ENCODE measurements around the gene SLC7A14. TPM values are rescaled to one million over a fixed set of nuclear protein-coding genes. Genes with fewer than 3 reads are reported as not detected.
A peak's percentile ranks its signal among the peaks of the same experiment; 100 is the strongest.

The SLC7A14 gene
- total and polyA plus RNA-seq, 2 of the 4 experiments (the other 2 are of a cell fraction): 2.7 to 6.8 TPM

DNA sequence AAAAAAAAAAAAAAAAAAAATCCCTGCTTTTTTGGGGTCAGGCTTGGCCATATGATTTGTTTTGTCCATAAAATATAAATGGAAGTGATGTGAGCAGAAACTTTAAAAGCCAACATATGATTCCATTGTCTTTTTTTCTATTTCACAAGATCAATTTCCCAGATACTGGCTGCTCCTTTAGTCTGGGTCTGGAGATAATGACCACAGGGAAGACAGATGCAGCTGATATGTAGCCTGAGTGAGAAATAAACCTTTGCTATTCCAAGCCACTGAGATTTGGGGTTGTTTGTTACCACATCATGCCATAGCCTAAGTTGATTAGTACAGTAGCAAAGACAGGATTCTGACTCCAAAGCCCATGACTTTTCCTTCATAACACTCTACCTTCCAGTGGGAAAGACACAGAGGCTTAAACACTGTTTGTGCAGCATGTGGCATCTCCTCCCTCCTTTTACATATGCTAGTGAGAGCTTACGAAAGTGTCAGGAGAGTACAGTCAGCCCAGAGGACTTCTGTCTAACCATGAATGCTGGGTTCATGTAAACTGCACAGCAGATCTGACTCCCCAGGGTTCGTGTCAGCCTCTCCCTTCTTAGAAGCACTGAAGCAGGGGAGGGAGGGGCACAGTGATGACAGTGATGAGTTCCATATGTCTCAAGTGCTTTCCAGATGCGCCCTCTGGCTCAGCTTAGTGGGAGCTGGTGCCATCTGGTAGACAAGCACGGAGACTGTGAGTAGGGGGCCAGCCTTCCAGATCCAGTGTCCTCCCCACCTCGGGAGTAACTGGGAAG lies 36.7 kb upstream of the SLC7A14 start (continued):
- TF ChIP-seq MAZ (IDR thresholded peaks at IDR 0.05; ENCODE audit: borderline replicate concordance, low read depth, low read length): peak; percentile 90
- peak; percentile 55 for TF ChIP-seq RCOR1 (IDR thresholded peaks at IDR 0.05; ENCODE audit: insufficient replicate concordance, low read length)

DNA sequence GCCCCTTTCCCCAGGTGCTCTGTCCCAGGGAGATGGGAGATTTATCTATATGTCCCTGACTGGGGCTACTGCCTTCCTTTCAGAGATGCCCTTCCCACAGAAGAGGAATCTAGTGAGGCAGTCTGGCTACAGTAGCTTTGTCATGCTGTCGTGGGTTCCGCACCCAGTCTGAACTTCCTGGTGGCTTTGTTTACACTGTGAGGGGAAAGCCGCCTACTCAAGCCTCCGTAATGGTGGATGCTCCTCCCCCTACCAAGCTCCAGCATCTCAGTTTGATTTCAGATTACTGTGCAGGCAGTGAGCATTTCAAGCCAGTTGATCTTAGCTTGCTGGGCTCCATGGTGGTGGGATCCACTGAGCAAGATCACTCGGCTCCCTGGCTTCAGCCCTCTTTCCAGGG lies 35.4 kb upstream of the SLC7A14 start:
- Histone ChIP-seq H4K91ac (ENCODE audit: insufficient read depth, low read depth, low read length) (no peak overlapping the region; the same call in 1 of the 2 replicates), H3K9me1 (ENCODE audit: insufficient read depth, low read length) (no peaks in the 10 kb centered on the region), H2BK15ac (ENCODE audit: low read depth, low read length) (no peak overlapping the region; the same call in 2 of the 3 replicates), H3K18ac (ENCODE audit: low read depth, low read length) (peak overlapping the region; percentile 75; the same call in 1 of the 2 replicates), H3K27ac (ENCODE audit: insufficient read depth, low read length) (no peak overlapping the region), H3K79me1 (ENCODE audit: low read depth in 1 of 2, low read length in 2 of 2) (no peaks in the 10 kb centered on the region), H3K9ac (ENCODE audit: low read depth, low read length) (no peak overlapping the region), H3K23ac (ENCODE audit: low read depth, low read length) (no peak overlapping the region), H4K20me1 (ENCODE audit: insufficient read depth, low read length) (no peaks in the 10 kb centered on the region), H2BK5ac (ENCODE audit: low read depth, low read length, poor library complexity, severe bottlenecking) (no peak overlapping the region), H3K4me2 (ENCODE audit: low read depth, low read length) (no peak overlapping the region), H3K4ac (ENCODE audit: low read depth, low read length) (peak overlapping the region; percentile 59; the same call in 1 of the 2 replicates), H3K4me3 (ENCODE audit: insufficient read depth, low read depth, low read length) (no peak overlapping the region), H2AFZ (replicated peaks; ENCODE audit: low read length, poor library complexity) (no peak overlapping the region), H2AK5ac (ENCODE audit: low read depth, low read length) (peak overlapping the region; percentile 20; the same call in 1 of the 2 replicates), H3K14ac (replicated peaks; ENCODE audit: low read depth, low read length) (peak overlapping the region; percentile 12; the same call in 1 of the 2 replicates), H3K4me1 (ENCODE audit: control insufficient read depth, insufficient read depth, low read length) (peaks cover 10% of the 10 kb centered on the region; the same call in 1 of the 2 replicates), H2BK20ac (ENCODE audit: low read depth, low read length) (peak overlapping the region; percentile 16; the same call in 1 of the 2 replicates), H2AK9ac (replicated peaks; ENCODE audit: low read depth, low read length, poor library complexity) (no peak overlapping the region), H2BK120ac (ENCODE audit: low read depth, low read length) (0 out of 2 replicates have a peak overlapping the region, but pooled peaks have one; percentile 45), H3K27me3 (ENCODE audit: control insufficient read depth, insufficient read depth, low read length) (no peaks in the 10 kb centered on the region), H3K9me3 (ENCODE audit: control insufficient read depth, insufficient read depth, low read length) (no peaks in the 10 kb centered on the region), H3K56ac (ENCODE audit: extremely low read depth, insufficient read depth, low read length) (no peak overlapping the region), H4K8ac (ENCODE audit: low read depth in 2 of 2, low read length in 2 of 2) (peak overlapping the region in 1 of 2 experiments; percentile 22; a peak in 1 of 4 replicates), H3K36me3 (ENCODE audit: control insufficient read depth, insufficient read depth, low read length) (no peaks in the 10 kb centered on the region), H4K5ac (ENCODE audit: low read depth, low read length) (peak overlapping the region; percentile 39; the same call in 1 of the 2 replicates)
- in situ Hi-C loops (cut with MboI; ENCODE audit: low sequenced_read_pairs) (no loop called here), intact Hi-C loops (cut with micrococcal nuclease) (loop anchor here (5.0 kb wide), 2 partner anchors 181 to 194 kb away; no protein-coding TSS in a partner anchor), dilution Hi-C loops (cut with HindIII; ENCODE audit: low sequenced_read_pairs, unreplicated experiment) (no loop called here)
- 88% methylated on average over 3 of the region's 5 CpGs; no CpG with 5 or more reads in 1 of the 2 experiments for WGBS, 2 experiments (ENCODE audit: extremely low coverage in 2 of 2, insufficient read length in 1 of 2)
- DNase-seq: peak; percentile 35
- ChIA-PET CTCF (interaction anchor here (0.6 kb wide), 1 partner anchor 163 kb away, joined by 3 read pairs; no protein-coding TSS in a partner anchor), POLR2A (ENCODE audit: unreplicated experiment) (no interaction called here)
- TF ChIP-seq MAFK (IDR thresholded peaks at IDR 0.05; ENCODE audit: low read depth, low read length): no peak
- no TSS peak for BruUV-seq (replicated peaks)
- no peak for ATAC-seq (ENCODE audit: low read depth)

Data from IMR-90 (cell line).